GM20000 (cell line): ENCODE results near the gene OR10H2.

Source experiments
- DNase-seq: peaks from one replicate; pipeline ENCODE4 v3.0.0; 2012; ENCODE audit warnings: low spot score
- TF ChIP-seq, protein P1 (sequence below): IDR thresholded peaks from 2 replicates; pipeline ENCODE4 v1.5.1; 2012; ENCODE audit warnings: mild to moderate bottlenecking, control low read depth; ENCODE audit errors: extremely low read depth, missing control alignments

OR10H2 gene

DNA sequence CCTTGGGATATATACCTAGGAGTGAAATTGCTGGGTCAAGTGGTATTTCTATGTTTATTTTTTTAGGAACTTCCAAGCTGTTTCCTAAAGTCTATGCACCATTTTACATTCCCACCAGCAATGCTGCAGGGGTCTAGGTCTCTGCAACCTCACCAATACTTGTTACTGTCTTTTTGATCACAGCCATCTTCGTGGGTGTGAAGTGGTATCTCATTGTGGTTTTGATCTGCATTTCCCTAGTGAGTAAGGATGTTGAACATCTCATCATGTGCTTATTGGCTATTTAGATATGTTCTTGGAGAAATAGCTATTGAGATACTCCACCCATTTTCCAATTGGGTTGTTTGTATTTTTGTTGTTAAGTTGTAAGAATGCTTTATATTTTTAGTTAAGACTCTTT lies 2.7 kb downstream of the OR10H2 start:
- DNase-seq: no peak
- TF ChIP-seq, protein P1, sequence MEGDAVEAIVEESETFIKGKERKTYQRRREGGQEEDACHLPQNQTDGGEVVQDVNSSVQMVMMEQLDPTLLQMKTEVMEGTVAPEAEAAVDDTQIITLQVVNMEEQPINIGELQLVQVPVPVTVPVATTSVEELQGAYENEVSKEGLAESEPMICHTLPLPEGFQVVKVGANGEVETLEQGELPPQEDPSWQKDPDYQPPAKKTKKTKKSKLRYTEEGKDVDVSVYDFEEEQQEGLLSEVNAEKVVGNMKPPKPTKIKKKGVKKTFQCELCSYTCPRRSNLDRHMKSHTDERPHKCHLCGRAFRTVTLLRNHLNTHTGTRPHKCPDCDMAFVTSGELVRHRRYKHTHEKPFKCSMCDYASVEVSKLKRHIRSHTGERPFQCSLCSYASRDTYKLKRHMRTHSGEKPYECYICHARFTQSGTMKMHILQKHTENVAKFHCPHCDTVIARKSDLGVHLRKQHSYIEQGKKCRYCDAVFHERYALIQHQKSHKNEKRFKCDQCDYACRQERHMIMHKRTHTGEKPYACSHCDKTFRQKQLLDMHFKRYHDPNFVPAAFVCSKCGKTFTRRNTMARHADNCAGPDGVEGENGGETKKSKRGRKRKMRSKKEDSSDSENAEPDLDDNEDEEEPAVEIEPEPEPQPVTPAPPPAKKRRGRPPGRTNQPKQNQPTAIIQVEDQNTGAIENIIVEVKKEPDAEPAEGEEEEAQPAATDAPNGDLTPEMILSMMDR: no peak

DNA sequence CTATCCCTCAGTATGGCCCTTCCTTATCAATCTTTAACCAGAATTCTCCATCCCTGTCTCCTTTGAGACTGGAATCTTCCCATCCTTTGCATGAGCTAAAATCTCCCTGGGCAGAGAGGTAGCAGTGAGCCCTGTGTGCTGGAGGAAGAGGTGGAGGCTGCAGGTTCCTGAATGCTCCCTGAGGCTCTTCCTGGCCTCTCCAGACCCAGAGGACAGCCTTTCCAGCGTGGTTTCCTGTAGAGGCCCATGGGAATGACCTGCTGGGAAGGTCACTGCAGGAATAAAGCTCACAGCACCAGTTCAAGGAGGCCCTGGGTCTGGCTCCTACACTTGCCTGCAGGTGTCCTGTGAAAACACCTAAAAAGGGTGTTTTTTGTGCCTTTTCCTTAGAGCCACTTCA lies 4.6 kb downstream of the OR10H2 start:
- TF ChIP-seq, protein P1: no peak
- DNase-seq: no peak

DNA sequence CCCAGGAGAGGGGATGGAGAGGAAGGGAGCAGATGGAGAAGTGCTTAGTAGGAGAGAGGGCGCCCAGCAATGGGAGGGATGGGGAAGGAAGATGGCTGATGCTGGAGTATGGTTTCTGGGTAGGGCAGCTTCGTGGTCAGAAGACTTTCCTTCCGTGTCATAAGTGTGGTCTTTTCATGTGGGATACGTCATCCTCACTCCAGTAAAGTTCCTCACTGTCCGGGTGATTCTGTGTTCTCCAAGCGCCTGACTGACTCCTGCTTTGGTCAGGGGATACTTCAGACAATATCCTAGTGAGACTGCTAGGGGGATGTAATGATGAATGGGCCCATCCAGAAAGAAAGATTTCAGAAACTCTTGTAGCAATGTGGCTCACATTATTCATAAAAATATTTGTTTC lies 6.1 kb downstream of the OR10H2 start:
- no peak for DNase-seq
- TF ChIP-seq, protein P1: no peak

DNA sequence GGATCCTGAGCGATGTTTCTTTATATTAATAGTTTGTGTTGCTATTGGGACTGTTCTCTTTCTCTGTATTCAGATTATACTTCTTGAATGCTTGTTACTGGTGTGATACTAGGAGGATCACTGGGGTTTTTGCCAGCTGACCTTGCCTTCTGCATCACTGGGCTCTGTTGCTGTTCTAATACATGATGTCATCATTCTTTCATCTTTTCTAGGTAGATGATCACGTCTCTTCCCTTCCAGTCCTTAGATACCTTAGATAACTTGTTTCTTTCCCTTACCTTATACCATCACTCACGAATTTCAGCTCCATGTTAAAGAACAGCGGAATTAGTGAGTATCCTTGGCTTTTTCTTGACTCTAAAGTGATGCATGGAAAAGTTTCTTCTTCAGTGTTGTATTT lies 9.9 kb downstream of the OR10H2 start, which contains the start of gene OR10H3:
Gene OR10H3 (plus strand): TSS at position 264 of the 400 bp plus-strand sequence. CDS start 3,408 bp downstream, outside the sequence.
- TF ChIP-seq, protein P1: no peak
- no peak for DNase-seq

DNA sequence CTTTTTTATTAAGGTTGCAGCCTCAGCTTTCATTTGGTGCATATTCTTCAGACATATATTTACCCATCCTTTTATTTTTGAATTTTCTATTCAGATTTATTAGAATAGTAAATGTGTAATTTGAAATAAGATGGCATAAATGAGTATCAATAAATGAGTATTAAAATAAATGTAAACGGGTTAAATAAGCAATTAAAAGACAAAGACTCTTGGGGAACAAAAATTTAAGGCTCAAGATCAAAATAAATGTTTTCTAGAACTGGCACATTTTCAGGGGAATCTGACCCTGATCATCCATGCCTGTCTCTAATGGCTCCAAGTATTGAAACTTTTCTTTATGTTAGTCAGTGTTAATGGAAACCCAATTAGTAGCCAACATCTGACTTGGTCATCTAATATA lies 13.0 kb downstream of the OR10H2 start:
- DNase-seq: no peak
- TF ChIP-seq, protein P1: no peak

DNA sequence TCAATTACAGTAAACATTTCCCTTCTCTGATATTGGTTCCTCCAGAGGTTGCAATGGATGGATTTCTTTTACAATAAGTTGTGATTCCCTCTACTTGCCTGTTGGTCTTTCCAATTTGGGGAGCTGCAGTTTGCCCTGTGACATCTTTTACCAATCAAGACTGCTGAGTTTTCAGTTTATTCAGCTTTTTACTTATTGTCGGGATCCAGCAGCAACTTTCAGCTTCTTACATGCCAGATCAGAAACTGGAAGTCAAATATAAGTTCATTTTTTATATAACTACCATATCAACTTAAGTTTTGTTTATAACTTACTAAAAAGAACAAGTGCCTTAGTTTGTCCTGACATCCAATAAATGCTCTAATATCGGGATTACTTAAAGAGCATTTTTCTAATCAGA lies 20.4 kb downstream of the OR10H2 start:
- TF ChIP-seq, protein P1: no peak
- no peak for DNase-seq

DNA sequence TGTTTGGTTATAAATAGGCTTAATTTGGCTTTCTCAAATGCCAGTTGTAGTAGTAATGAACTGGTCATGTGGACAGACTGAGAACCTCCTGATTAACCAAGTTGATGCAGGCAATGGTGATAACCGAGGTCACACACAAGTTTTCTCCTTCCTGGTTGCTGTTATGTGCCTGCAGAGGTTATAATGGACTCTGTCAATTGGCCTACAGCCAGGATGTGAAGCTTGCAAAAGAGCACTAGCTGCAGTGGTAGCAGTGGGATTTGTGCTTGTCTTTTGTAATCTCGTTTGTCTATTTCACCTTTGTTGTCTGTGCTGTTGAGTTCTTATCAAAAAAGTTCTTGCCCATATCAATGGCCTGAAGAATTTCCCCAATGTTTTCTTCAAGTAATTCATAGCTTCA lies 30.6 kb downstream of the OR10H2 start:
- TF ChIP-seq, protein P1: no peak
- no peak for DNase-seq
